Osteoblast (primary cell): ENCODE measurements around the gene SLC6A5. TPM values are rescaled to one million over a fixed set of nuclear protein-coding genes. Genes with fewer than 3 reads are reported as not detected.
"Not testable (repeated sequence)": the region's sequence is repeated elsewhere in the genome, so short reads cannot be mapped to it uniquely, and the experiment has no call there.

ENCODE experiments used
- DNase-seq: peaks from one replicate; pipeline ENCODE4 v3.0.0; 2011; ENCODE audit warnings: low spot score, mixed read lengths; ENCODE audit not compliant: insufficient read length; ENCODE audit errors: missing footprints
- H2AFZ ChIP-seq: 2 replicates; pipeline ENCODE4 v1.6.0; 2011; ENCODE audit warnings: mild to moderate bottlenecking, low read length
- H3K27ac ChIP-seq: 2 replicates; pipeline ENCODE4 v1.5.1; 2011; ENCODE audit warnings: mild to moderate bottlenecking, low read depth, low read length, moderate library complexity
- H3K27me3 ChIP-seq: 2 replicates; pipeline ENCODE4 v1.6.0; 2012; ENCODE audit warnings: mild to moderate bottlenecking, control low read depth, inconsistent platforms, low read length, moderate library complexity; ENCODE audit not compliant: insufficient read depth
- H3K36me3 ChIP-seq: 2 replicates; pipeline ENCODE4 v1.5.1; 2011; ENCODE audit warnings: mild to moderate bottlenecking, low read length, control low read depth, moderate library complexity; ENCODE audit not compliant: insufficient read depth
- H3K4me1 ChIP-seq: 2 replicates; pipeline ENCODE4 v1.5.1; 2011; ENCODE audit warnings: mild to moderate bottlenecking, low read length, control low read depth, moderate library complexity; ENCODE audit not compliant: insufficient read depth
- H3K4me2 ChIP-seq: 2 replicates; pipeline ENCODE4 v1.6.0; 2011; ENCODE audit warnings: mild to moderate bottlenecking, low read length; ENCODE audit not compliant: insufficient read depth
- H3K4me3 ChIP-seq: fragments of 200-600 bp; sonication (generic); 3 replicates; pipeline ENCODE4 v1.5.1; 2012; ENCODE audit warnings: mild to moderate bottlenecking, low read length, inconsistent platforms; ENCODE audit not compliant: insufficient read depth
- H3K79me2 ChIP-seq: 2 replicates; pipeline ENCODE4 v1.6.0; 2012; ENCODE audit warnings: mild to moderate bottlenecking, low read length, control low read depth, inconsistent platforms; ENCODE audit not compliant: insufficient read depth
- H3K9me3 ChIP-seq: 2 replicates; pipeline ENCODE4 v1.5.1; 2011; ENCODE audit warnings: low read depth, low read length, control low read depth
- H4K20me1 ChIP-seq: 2 replicates; pipeline ENCODE4 v1.6.0; 2012; ENCODE audit warnings: mild to moderate bottlenecking, low read length, control low read depth; ENCODE audit not compliant: insufficient read depth
- total RNA-seq: library from RNA; depleted of rRNA; stranded (reverse); fragments of >200 nt; gene quantifications from 2 replicates; pipeline ENCODE4 v1.2.3, GENCODE V29; 2012
- TF ChIP-seq, protein P1 (sequence below): IDR thresholded peaks from 2 replicates; pipeline ENCODE4 v1.5.1; 2011; ENCODE audit warnings: mild to moderate bottlenecking, low read depth, low read length, moderate library complexity; ENCODE audit errors: extremely low read depth

The SLC6A5 gene
- total RNA-seq, 1 donor: not detected

DNA sequence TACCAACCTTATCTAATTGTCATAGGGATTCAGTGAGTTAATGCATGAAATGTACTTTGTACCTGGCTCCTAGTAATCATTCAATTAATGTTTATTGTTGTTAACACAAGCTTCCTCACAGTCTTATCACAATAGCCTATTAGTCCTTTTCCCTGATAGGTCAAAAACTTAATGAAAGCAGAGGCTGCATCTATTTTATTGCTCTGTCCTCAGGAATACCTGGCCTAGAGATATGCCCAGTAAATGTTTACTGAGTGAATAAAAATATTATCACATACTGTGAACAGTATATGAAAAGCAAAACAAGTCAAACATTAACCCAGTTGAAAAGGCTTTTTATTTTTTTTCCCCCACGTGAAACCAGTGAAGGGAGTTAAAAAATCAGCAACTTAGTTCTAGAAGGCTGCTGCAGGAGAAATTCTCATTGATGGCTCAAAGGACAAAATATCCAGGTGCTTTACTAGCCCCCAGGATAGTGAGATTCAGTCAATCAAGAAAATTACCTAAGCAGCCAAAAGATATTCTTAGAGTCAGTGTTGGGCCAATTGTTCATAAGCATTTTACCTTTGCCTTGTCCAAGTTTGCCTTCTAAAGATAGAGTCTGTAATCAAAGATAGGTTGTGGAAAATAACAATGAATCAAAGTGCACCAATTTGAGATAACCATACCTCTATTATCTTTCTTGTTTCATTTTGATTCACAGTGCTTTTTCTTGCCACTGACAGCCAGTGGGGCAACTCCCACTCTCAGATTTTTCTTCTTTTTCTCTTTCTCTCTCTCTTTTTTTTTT is 34.4 kb upstream of the SLC6A5 start:
- H3K4me2 ChIP-seq: no peak overlapping the region
- DNase-seq: no peak
- no peaks in the 10 kb centered on the region for H3K9me3 ChIP-seq
- H3K79me2 ChIP-seq: no peaks in the 10 kb centered on the region
- TF ChIP-seq, protein P1, sequence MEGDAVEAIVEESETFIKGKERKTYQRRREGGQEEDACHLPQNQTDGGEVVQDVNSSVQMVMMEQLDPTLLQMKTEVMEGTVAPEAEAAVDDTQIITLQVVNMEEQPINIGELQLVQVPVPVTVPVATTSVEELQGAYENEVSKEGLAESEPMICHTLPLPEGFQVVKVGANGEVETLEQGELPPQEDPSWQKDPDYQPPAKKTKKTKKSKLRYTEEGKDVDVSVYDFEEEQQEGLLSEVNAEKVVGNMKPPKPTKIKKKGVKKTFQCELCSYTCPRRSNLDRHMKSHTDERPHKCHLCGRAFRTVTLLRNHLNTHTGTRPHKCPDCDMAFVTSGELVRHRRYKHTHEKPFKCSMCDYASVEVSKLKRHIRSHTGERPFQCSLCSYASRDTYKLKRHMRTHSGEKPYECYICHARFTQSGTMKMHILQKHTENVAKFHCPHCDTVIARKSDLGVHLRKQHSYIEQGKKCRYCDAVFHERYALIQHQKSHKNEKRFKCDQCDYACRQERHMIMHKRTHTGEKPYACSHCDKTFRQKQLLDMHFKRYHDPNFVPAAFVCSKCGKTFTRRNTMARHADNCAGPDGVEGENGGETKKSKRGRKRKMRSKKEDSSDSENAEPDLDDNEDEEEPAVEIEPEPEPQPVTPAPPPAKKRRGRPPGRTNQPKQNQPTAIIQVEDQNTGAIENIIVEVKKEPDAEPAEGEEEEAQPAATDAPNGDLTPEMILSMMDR: no peak
- H4K20me1 ChIP-seq: no peaks in the 10 kb centered on the region
- no peaks in the 10 kb centered on the region for H3K36me3 ChIP-seq
- H3K27ac ChIP-seq: no peak overlapping the region
- no peak overlapping the region for H2AFZ ChIP-seq
- no peak overlapping the region for H3K4me3 ChIP-seq
- no peaks in the 10 kb centered on the region for H3K4me1 ChIP-seq
- H3K27me3 ChIP-seq: no peaks in the 10 kb centered on the region

DNA sequence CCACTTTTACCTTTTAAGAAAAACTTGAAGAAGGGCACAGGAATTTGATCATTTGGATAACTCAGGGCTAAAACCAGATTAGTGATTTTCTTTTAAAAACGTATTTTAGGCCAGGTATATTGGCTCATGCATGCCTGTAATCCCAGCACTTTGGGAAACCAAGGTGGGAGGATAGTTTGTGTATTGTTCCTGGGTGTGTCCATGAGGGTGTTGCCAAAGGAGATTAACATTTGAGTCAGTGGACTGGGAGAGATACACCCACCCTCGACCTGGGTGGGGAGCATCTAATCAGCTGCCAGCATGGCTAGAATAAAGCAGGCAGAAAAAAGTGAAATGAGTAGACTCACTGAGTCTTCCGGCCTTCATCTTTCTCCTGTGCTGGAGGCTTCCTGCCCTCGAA is 33.3 kb upstream of the SLC6A5 start:
- H3K4me2 ChIP-seq, H3K4me3 ChIP-seq, H2AFZ ChIP-seq, H3K9me3 ChIP-seq, H3K4me1 ChIP-seq, H4K20me1 ChIP-seq, DNase-seq, H3K36me3 ChIP-seq, H3K79me2 ChIP-seq, H3K27me3 ChIP-seq, H3K27ac ChIP-seq: not testable (repeated sequence)

DNA sequence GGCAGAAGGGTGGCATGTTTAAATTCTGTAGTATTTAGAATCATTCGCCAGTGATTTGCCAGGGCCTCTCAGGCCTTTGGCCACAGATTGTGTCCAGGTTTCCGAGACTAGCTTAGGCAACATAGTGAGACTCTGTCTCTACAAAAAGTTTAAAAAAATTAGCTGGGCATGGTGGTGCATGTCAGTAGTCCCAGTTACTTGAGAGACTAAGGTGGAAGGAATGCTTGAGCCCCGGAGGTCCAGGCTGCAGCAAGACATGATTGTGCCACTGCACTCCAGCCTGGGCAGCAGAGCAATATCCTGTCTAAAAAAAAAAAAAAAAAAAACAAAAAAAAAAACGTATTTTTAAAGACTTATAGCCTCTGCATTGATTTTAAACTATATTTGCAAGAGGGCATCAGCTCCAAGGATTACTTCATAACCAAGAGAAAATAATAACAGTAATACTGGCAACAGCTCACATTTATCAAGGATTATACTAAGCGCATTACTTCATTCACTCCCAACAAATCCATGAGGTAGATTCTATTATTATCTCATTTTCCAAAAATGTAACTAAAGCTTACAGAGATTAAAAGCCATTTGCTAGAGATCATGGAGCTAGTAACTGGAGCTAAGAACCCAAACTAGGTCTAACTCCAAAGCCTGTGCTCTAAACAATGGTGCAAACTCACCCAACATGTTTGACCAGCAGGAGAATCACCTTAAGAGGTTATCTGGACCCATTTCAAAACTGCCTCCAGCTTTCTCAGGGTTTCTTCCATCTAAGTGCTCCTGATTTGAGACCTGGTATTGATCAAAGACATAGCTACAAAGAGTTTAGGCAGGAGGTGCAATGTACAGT is 32.6 kb upstream of the SLC6A5 start:
- TF ChIP-seq, protein P1: no peak
- no peaks in the 10 kb centered on the region for H3K36me3 ChIP-seq
- no peak for DNase-seq
- H3K27ac ChIP-seq: no peak overlapping the region
- no peaks in the 10 kb centered on the region for H3K4me1 ChIP-seq
- H3K79me2 ChIP-seq: no peaks in the 10 kb centered on the region
- H3K9me3 ChIP-seq: no peaks in the 10 kb centered on the region
- no peak overlapping the region for H3K4me2 ChIP-seq
- H2AFZ ChIP-seq: no peak overlapping the region
- no peak overlapping the region for H3K4me3 ChIP-seq
- no peaks in the 10 kb centered on the region for H3K27me3 ChIP-seq
- H4K20me1 ChIP-seq: no peaks in the 10 kb centered on the region

DNA sequence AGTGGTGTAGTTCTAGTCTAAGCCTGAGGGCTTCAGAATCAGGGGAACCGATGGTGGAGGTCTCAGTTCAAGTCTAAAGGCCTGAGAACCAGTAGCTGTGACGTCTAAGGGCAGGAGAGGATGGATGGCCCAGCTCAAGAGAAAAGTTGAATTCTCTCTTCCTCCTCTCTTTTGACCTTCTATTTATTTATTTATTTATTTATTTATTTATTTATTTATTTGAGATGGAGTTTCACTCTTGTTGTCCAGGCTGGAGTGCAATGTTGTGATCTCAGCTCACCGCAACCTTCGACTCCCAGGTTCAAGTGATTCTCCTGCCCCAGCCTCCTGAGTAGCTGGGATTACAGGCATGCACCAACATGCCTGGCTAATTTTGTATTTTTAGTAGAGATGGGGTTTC is 19.7 kb upstream of the SLC6A5 start:
- H3K4me1 ChIP-seq, H3K27ac ChIP-seq, DNase-seq, H3K4me2 ChIP-seq, H2AFZ ChIP-seq, H3K36me3 ChIP-seq, H3K79me2 ChIP-seq, H4K20me1 ChIP-seq, H3K27me3 ChIP-seq, H3K9me3 ChIP-seq, H3K4me3 ChIP-seq: not testable (repeated sequence)

DNA sequence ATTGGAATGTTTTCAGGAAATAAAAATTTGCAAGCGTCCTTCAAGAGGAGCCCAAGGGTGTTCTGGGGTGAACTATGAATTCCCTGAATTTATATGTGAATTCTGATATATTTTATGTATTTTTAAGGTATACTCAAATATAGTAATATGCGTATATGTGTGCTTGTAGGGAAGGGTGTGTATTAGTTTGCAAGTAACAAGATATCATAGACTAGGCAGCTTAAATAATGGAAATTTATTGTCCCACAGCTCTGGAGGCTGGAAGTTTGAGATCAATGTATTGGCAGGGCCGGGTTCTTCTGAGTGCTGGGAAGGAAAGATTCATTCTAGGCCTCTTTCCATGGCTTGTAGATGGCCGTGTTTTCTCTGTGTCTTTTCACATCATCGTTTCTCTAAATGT is 16.2 kb upstream of the SLC6A5 start:
- Histone ChIP-seq H3K27me3 (no peaks in the 10 kb centered on the region), H3K4me3 (no peak overlapping the region), H3K27ac (no peak overlapping the region), H3K4me2 (no peak overlapping the region), H3K4me1 (no peaks in the 10 kb centered on the region), H3K9me3 (no peaks in the 10 kb centered on the region), H3K36me3 (no peaks in the 10 kb centered on the region), H4K20me1 (no peaks in the 10 kb centered on the region), H3K79me2 (no peaks in the 10 kb centered on the region), H2AFZ (no peak overlapping the region)
- no peak for DNase-seq
- TF ChIP-seq, protein P1: no peak
